Measurements from ENCODE around the gene MOSPD3. TPM values are rescaled to one million over a fixed set of nuclear protein-coding genes. Genes with fewer than 3 reads are reported as not detected.

The MOSPD3 gene
- total RNA-seq, 1 donor from 2014 or later: 10.5 TPM

GRCh38 chr7:100623951-100624824 lies 11.8 kb downstream of the MOSPD3 start:
- ChIA-PET CTCF (no interaction called here), POLR2A (interaction anchor here (1.3 kb wide), 1 partner anchor 8 kb away, joined by 7 read pairs; no protein-coding TSS in a partner anchor)
- no peaks in the 10 kb centered on the region for H3K27me3 Mint-ChIP-seq
- no peak for TF ChIP-seq CTCF (IDR thresholded peaks at IDR 0.05)
- H3K4me3 Mint-ChIP-seq: no peak overlapping the region
- intact Hi-C loops (cut with micrococcal nuclease): no loop called here
- H3K36me3 Mint-ChIP-seq (ENCODE audit: low read depth): no peaks in the 10 kb centered on the region
- DNase-seq: no peak
- peaks cover 10% of the 10 kb centered on the region for H3K4me1 Mint-ChIP-seq
- H3K9me3 Mint-ChIP-seq: no peaks in the 10 kb centered on the region
- no peak overlapping the region for H3K27ac Mint-ChIP-seq
- no peak for ATAC-seq (ENCODE audit: low read depth)

DNA sequence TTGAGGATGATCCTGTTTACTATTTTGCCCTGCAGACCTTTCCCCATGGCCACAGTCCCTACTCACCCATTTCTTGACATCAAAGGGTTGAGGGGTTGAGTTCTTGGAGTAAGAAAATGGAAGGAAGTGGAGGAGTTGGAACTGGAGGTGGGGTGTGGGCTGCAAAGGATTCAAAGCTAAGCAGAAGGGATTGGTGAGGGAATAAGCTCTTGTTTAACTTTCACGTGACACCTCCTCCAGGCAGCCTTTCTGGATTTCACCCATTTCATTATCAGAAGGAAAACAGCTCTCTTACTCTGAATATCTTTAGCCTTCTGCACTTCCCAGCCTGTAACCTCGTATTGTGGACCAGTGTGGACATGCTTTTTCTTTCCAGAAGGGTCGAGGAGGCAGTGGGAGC lies 13.7 kb downstream of the MOSPD3 start:
- POLR2A ChIA-PET: interaction anchor here (0.7 to 2.0 kb wide), 7 partner anchors 13 to 80 kb away, joined by 3 to 23 read pairs (median 5); partner anchors contain the start of genes FBXO24, GNB2, LRCH4 and MOSPD3
- H3K4me1 Mint-ChIP-seq: peaks cover 10% of the 10 kb centered on the region
- no peak overlapping the region for H3K27ac Mint-ChIP-seq

GRCh38 chr7:100626530-100627237 lies 14.3 kb downstream of the MOSPD3 start:
- no peaks in the 10 kb centered on the region for H3K9me3 Mint-ChIP-seq
- peaks cover 10% of the 10 kb centered on the region for H3K4me1 Mint-ChIP-seq
- intact Hi-C loops (cut with micrococcal nuclease): loop anchor here (1.0 to 2.0 kb wide), 5 partner anchors 13 to 62 kb away; partner anchors contain the start of gene GNB2
- CTCF ChIA-PET: no interaction called here
- H3K27me3 Mint-ChIP-seq: no peaks in the 10 kb centered on the region
- TF ChIP-seq CTCF (IDR thresholded peaks at IDR 0.05): no peak
- H3K4me3 Mint-ChIP-seq: peak overlapping the region; percentile 67
- POLR2A ChIA-PET: interaction anchor here (1.2 to 2.0 kb wide), 6 partner anchors 14 to 79 kb away, joined by 3 to 23 read pairs (median 5); partner anchors contain the start of genes FBXO24, GNB2, LRCH4 and MOSPD3
- DNase-seq: peak; percentile 58
- no peaks in the 10 kb centered on the region for H3K36me3 Mint-ChIP-seq (ENCODE audit: low read depth)
- peak; percentile 100 for ATAC-seq (ENCODE audit: low read depth)
- H3K27ac Mint-ChIP-seq: no peak overlapping the region

More for the DNA sequence above, 13.7 kb downstream of the MOSPD3 start:
- no peaks in the 10 kb centered on the region for H3K36me3 Mint-ChIP-seq (ENCODE audit: low read depth)
- CTCF ChIA-PET: no interaction called here
- no peaks in the 10 kb centered on the region for H3K27me3 Mint-ChIP-seq
- no peaks in the 10 kb centered on the region for H3K9me3 Mint-ChIP-seq
- no peak for TF ChIP-seq CTCF (IDR thresholded peaks at IDR 0.05)
- ATAC-seq (ENCODE audit: low read depth) (no peak), DNase-seq (no peak)
- intact Hi-C loops (cut with micrococcal nuclease): loop anchor here (1.0 to 2.0 kb wide), 5 partner anchors 13 to 61 kb away; partner anchors contain the start of gene GNB2
- peak overlapping the region; percentile 67 for H3K4me3 Mint-ChIP-seq

DNA sequence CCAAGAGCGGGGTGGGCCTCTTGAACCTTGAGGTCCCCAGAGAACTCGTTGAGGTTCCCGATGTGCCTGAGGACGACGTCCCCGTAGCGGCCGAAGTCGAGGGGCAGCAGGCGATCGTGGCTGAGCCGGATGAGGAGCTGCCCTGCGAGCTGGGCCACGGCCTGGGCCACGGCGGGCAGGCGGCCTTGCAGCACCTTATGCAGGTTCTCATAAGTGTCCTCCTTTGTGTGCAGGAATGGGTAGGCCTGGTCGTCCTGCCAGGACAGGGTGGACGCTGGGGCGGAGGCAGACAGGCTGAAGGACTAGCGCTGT lies 14.9 kb downstream of the MOSPD3 start:
- POLR2A ChIA-PET: interaction anchor here (1.3 to 2.0 kb wide), 5 partner anchors 15 to 50 kb away, joined by 3 to 23 read pairs (median 5); partner anchors contain the start of genes FBXO24, GNB2, LRCH4 and MOSPD3
- Mint-ChIP-seq H3K4me1 (peaks cover 10% of the 10 kb centered on the region), H3K9me3 (no peaks in the 10 kb centered on the region), H3K27me3 (no peaks in the 10 kb centered on the region), H3K4me3 (no peak overlapping the region), H3K27ac (no peak overlapping the region), H3K36me3 (ENCODE audit: low read depth) (no peaks in the 10 kb centered on the region)
- ATAC-seq (ENCODE audit: low read depth) (no peak), DNase-seq (no peak)
- no peak for TF ChIP-seq CTCF (IDR thresholded peaks at IDR 0.05)
- CTCF ChIA-PET: no interaction called here
- intact Hi-C loops (cut with micrococcal nuclease): loop anchor here (2.0 kb wide), 2 partner anchors 22 to 62 kb away; no protein-coding TSS in a partner anchor

Data from activated B cell treated with CpG ODN at 0.5 μM for 24 hours (primary cell).